NT2/D1 (cell line): Measurements from ENCODE around the gene LGALS4.
"Not testable (repeated sequence)": the region's sequence is repeated elsewhere in the genome, so short reads cannot be mapped to it uniquely, and the experiment has no call there.

Source experiments
- DNase-seq: peaks from one replicate; pipeline ENCODE4 v3.0.0-alpha.2; 2011; ENCODE audit warnings: low read depth, low spot score
- H3K27me3 ChIP-seq: 2 replicates; pipeline ENCODE4 v1.6.0; 2011; ENCODE audit warnings: mild to moderate bottlenecking; ENCODE audit not compliant: insufficient read length, insufficient read depth
- H3K36me3 ChIP-seq: 2 replicates; pipeline ENCODE4 v1.6.1; 2011; ENCODE audit warnings: mild to moderate bottlenecking, low read length, mixed read lengths; ENCODE audit not compliant: insufficient read depth, insufficient read length
- H3K4me1 ChIP-seq: 2 replicates; pipeline ENCODE4 v1.5.1; 2011; ENCODE audit not compliant: insufficient read depth, insufficient read length
- H3K4me3 ChIP-seq: 2 replicates; pipeline ENCODE4 v1.5.1; 2011; ENCODE audit warnings: low read depth; ENCODE audit not compliant: insufficient read length
- H3K9ac ChIP-seq: 2 replicates; pipeline ENCODE4 v1.6.0; 2011; ENCODE audit warnings: low read depth; ENCODE audit not compliant: insufficient read length
- H3K9me3 ChIP-seq: 2 replicates; pipeline ENCODE4 v1.5.1; 2011; ENCODE audit warnings: mild to moderate bottlenecking, low read length; ENCODE audit not compliant: insufficient read depth
- SUZ12 ChIP-seq: IDR thresholded peaks from 2 replicates; pipeline ENCODE4 v1.6.1; 2011; ENCODE audit not compliant: insufficient read length, insufficient read depth; ENCODE audit errors: extremely low read depth
- YY1 ChIP-seq: IDR thresholded peaks from 2 replicates; pipeline ENCODE4 v1.6.1; 2011; ENCODE audit not compliant: insufficient read length, insufficient read depth
- ZNF274 ChIP-seq: IDR thresholded peaks from 2 replicates; pipeline ENCODE4 v1.6.1; 2011; ENCODE audit warnings: mild to moderate bottlenecking, low read depth, low read length

Gene LGALS4

DNA sequence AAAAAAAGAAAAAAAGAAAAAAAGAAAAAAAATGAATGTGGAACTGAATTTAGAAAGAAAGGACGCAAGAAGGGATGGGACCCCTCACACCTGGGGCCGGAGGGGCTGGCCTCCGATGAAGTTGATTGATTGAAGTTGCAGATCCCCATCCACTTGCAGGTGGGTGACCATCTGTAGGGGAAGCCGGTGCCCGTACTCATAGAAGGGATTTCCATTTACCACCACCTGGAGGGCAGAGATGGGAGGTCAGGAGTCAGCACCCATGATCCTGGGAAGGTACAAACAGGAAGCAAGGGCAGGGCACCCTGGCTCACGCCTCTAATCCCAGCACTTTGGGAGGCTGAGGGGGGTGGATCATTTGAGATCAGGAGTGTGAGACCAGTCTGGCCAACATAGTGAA is 6.4 kb downstream of the LGALS4 start:
- no peaks in the 10 kb centered on the region; the same call in 1 of the 2 replicates for H3K9me3 ChIP-seq
- H3K4me1 ChIP-seq: no peaks in the 10 kb centered on the region
- TF ChIP-seq ZNF274 (no peak), SUZ12 (no peak), YY1 (no peak)
- H3K4me3 ChIP-seq: no peak overlapping the region
- H3K36me3 ChIP-seq: no peaks in the 10 kb centered on the region
- H3K27me3 ChIP-seq: no peaks in the 10 kb centered on the region
- DNase-seq: no peak
- H3K9ac ChIP-seq: no peak overlapping the region

DNA sequence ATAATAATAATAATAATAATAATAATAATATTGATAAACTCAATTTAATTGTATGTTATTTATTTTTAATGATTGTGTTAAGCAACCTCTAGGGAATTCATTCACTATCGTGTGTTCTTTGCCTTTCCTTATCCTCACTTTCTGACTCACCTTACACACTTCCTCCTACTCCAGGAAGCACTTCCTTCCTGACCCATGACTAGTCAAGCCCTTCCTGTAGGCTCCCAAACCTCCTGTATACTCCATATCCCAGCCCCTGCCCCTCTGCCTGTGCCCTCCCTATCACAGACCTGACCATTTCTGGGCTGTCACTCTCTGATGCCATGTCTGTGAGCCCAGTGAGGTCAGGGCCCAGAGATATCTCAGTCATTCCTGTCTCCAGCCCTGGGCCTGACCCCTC is 7.6 kb downstream of the LGALS4 start:
- no peaks in the 10 kb centered on the region; the same call in 1 of the 2 replicates for H3K9me3 ChIP-seq
- TF ChIP-seq SUZ12: no peak

DNA sequence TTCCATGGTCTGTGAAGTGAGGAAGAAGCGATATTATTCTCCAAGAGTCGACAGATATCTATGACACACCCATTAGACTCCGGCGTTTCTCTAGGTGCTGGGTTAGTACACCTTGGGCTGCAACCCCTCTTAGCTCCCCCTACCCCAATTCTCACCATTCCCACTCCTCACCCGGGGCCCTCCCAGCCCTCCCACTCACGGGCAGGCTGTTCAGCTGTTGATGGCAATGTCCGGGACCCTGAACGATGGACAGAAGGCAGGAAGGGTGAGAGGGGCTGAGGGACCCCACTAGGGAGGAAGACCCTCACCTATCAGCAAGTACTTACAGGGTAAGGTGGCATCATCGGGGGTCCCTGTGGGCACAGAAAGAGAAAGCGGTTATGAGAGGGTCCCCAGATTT is 9.2 kb downstream of the LGALS4 start:
- DNase-seq: no peak
- no peak overlapping the region for H3K4me3 ChIP-seq
- peaks cover 6% of the 10 kb centered on the region; the same call in 1 of the 2 replicates for H3K9me3 ChIP-seq
- H3K4me1 ChIP-seq: no peaks in the 10 kb centered on the region
- H3K27me3 ChIP-seq: no peaks in the 10 kb centered on the region
- TF ChIP-seq SUZ12 (no peak), YY1 (no peak), ZNF274 (no peak)
- H3K36me3 ChIP-seq: no peaks in the 10 kb centered on the region
- H3K9ac ChIP-seq: no peak overlapping the region

More for the DNA sequence above, 7.6 kb downstream of the LGALS4 start:
- no peaks in the 10 kb centered on the region for H3K36me3 ChIP-seq
- no peak overlapping the region for H3K4me3 ChIP-seq
- H3K27me3 ChIP-seq: no peaks in the 10 kb centered on the region
- no peak for DNase-seq
- H3K4me1 ChIP-seq: no peaks in the 10 kb centered on the region
- no peak overlapping the region for H3K9ac ChIP-seq

DNA sequence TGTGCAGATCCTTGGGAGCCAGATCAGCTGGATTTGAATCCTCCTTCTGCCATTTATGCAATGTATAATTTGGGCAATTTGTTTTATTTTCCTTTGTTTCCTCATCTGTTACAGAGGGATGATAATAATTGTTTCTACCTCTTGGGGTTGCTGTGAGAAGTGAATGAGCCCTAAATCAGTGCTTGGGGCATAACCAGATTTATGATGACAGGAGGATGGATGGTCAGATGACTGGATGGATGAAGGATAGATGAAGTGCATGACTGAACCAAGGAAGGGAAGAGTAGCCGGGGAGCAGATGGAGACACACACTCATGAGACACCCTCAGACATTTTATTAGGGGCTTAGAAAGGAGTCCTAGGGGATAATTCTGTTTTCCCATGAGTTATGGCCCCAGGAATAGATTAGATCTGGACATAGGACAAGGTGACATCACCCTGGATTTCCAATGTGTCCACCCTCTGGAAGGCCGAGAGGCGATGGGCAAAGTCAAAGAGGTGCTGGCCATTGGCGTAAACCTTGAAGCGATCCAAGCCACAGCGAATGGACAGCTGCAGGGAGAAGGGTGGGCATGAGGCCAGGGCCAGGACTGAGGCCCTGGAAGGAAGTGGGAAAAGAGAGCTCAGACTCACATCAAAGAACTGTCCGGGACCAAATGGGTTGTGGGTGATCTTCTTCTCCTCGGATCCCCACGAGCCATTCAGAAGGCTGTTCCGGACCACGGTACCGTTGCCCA is 11.2 kb downstream of the LGALS4 start:
- no peak overlapping the region for H3K4me3 ChIP-seq
- TF ChIP-seq ZNF274 (no peak), YY1 (no peak), SUZ12 (no peak)

DNA sequence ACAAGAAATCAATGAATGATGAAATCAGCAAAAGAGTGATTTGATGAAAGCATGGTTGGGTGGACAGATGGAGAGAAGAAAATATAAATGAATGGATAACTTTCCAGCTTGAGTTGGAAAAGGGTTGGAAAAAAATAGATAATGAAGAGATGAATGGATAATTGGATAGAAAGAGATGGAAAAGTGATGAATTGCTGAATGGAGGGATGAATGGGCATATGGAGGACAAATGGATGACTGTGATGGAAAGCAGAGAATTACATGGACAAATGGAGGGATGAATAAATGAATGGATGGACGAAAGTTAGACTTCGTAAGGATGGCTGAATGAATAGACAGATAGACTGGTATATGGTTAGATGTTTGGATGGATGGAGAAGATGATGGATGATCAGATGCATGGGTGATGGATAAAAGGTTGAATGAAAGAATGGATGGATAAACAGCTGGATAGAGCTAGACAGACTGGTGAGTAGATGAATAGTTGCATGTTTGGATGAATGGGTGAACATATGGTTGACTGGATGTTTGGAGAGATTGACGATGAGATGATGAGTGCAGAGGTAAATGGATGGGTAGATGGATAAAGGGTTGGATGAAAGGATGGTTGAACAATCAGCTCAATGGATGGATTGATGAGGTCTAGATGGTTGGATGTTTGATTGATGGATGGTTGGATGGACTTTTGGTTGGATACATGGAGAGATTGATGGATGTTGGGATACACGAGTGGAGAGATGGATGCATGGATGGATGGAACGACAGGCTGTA is 12.0 kb downstream of the LGALS4 start:
- Histone ChIP-seq H3K4me3 (no peak overlapping the region), H3K36me3 (no peaks in the 10 kb centered on the region), H3K27me3 (no peaks in the 10 kb centered on the region), H3K9me3 (peaks cover 6% of the 10 kb centered on the region; the same call in 1 of the 2 replicates), H3K4me1 (no peaks in the 10 kb centered on the region), H3K9ac (no peak overlapping the region)
- TF ChIP-seq YY1 (no peak), SUZ12 (no peak), ZNF274 (no peak)
- no peak for DNase-seq

More for the DNA sequence above, 11.2 kb downstream of the LGALS4 start:
- H3K9me3 ChIP-seq: peaks cover 6% of the 10 kb centered on the region; the same call in 1 of the 2 replicates
- no peaks in the 10 kb centered on the region for H3K4me1 ChIP-seq
- H3K36me3 ChIP-seq: no peaks in the 10 kb centered on the region
- no peaks in the 10 kb centered on the region for H3K27me3 ChIP-seq
- DNase-seq: no peak
- no peak overlapping the region for H3K9ac ChIP-seq

- Histone ChIP-seq H3K4me1 (no peaks in the 10 kb centered on the region), H3K4me3 (no peak overlapping the region), H3K27me3 (no peaks in the 10 kb centered on the region), H3K36me3 (no peaks in the 10 kb centered on the region), H3K9ac (no peak overlapping the region), H3K9me3 (peaks cover 6% of the 10 kb centered on the region; the same call in 1 of the 2 replicates)
- TF ChIP-seq YY1: no peak
- no peak for TF ChIP-seq ZNF274
- TF ChIP-seq SUZ12: no peak
- no peak for DNase-seq
Observed at GRCh38 chr19:38799104-38799503, 13.6 kb downstream of the LGALS4 start.

GRCh38 chr19:38797781-38798180 is 15.0 kb downstream of the LGALS4 start:
- not testable (repeated sequence) for H3K9me3 ChIP-seq, H3K27me3 ChIP-seq, DNase-seq, H3K4me3 ChIP-seq, H3K9ac ChIP-seq, H3K36me3 ChIP-seq, H3K4me1 ChIP-seq
